ENCODE results near the gene SOWAHA.
"Not testable (repeated sequence)": the region's sequence is repeated elsewhere in the genome, so short reads cannot be mapped to it uniquely, and the experiment has no call there.

- not testable (repeated sequence) for TF ChIP-seq POLR2A (IDR thresholded peaks at IDR 0.05; ENCODE audit: low read length); GATA1 (IDR thresholded peaks at IDR 0.05; ENCODE audit: low read depth, low read length)
These were observed 6.3 kb upstream of the SOWAHA start for GRCh38 chr5:132806804-132807162.
